ENCODE measurements around the gene HYAL2. TPM values are rescaled to one million over a fixed set of nuclear protein-coding genes. Genes with fewer than 3 reads are reported as not detected.
"Not testable (repeated sequence)": the region's sequence is repeated elsewhere in the genome, so short reads cannot be mapped to it uniquely, and the experiment has no call there.

HYAL2 gene
- total RNA-seq, 1 experiment from 2014 or later, result 81.4 TPM

GRCh38 chr3:50312041-50312440 is 10.5 kb downstream of the HYAL2 start:
- not testable (repeated sequence) for DNase-seq (ENCODE audit: low spot score)

- no peak for DNase-seq (ENCODE audit: low spot score)
These were observed 17.9 kb downstream of the HYAL2 start for GRCh38 chr3:50304601-50305000.

- peak; percentile 29 for DNase-seq (ENCODE audit: low spot score)
These were observed 19.3 kb downstream of the HYAL2 start, which contains the start of gene HYAL1 for GRCh38 chr3:50303013-50303815. TSS of gene HYAL1 (minus strand) at chr3:50303574. CDS start at chr3:50302956, 618 bp downstream.

- DNase-seq (ENCODE audit: low spot score), result no peak
These were observed 20.2 kb downstream of the HYAL2 start for GRCh38 chr3:50302095-50303012.

- DNase-seq (ENCODE audit: low spot score), result no peak
These were observed 21.8 kb downstream of the HYAL2 start for GRCh38 chr3:50300681-50301254.

- peak; percentile 28 for DNase-seq (ENCODE audit: low spot score)
These were observed 22.4 kb downstream of the HYAL2 start for GRCh38 chr3:50299929-50300680.

GRCh38 chr3:50299638-50299928 is 23.0 kb downstream of the HYAL2 start:
- no peak for DNase-seq (ENCODE audit: low spot score)

GRCh38 chr3:50298836-50299637 is 23.5 kb downstream of the HYAL2 start, which contains the start of the genes HYAL3 and NAA80:
TSS of gene HYAL3 (minus strand) at chr3:50299405. CDS start at chr3:50295602, 3,803 bp downstream.
TSS of gene NAA80 (minus strand) at chr3:50299405. CDS start at chr3:50297463, 1,942 bp downstream.
- DNase-seq (ENCODE audit: low spot score), result peak; percentile 96

GRCh38 chr3:50297896-50298725 is 24.4 kb downstream of the HYAL2 start:
- no peak for DNase-seq (ENCODE audit: low spot score)

GRCh38 chr3:50297384-50297775 is 25.2 kb downstream of the HYAL2 start:
- no peak for DNase-seq (ENCODE audit: low spot score)

- DNase-seq (ENCODE audit: low spot score), result no peak
These were observed 25.7 kb downstream of the HYAL2 start for GRCh38 chr3:50296721-50297383.

GRCh38 chr3:50295553-50296431 is 26.8 kb downstream of the HYAL2 start:
- no peak for DNase-seq (ENCODE audit: low spot score)

- no peak for DNase-seq (ENCODE audit: low spot score)
These were observed 27.8 kb downstream of the HYAL2 start for GRCh38 chr3:50294492-50295403.

GRCh38 chr3:50294089-50294488 is 28.5 kb downstream of the HYAL2 start:
- no peak for DNase-seq (ENCODE audit: low spot score)

GRCh38 chr3:50293079-50293801 is 29.3 kb downstream of the HYAL2 start:
- DNase-seq (ENCODE audit: low spot score), result no peak
